MM.1S (cell line): ENCODE results near the gene PRODH.

Experiments
- DNase-seq: peaks from one replicate; pipeline ENCODE4 v3.0.0-alpha.2; 2015
- H2AFZ ChIP-seq: fragments of 300-600 bp; sonication (generic); 2 replicates; pipeline ENCODE4 v1.6.0; 2016; ENCODE audit warnings: antibody characterized with exemption, low read length
- H3F3A ChIP-seq: fragments of 300-600 bp; sonication (generic); 2 replicates; pipeline ENCODE4 v1.6.1; 2016; ENCODE audit warnings: mild to moderate bottlenecking, antibody characterized with exemption, low read length, moderate library complexity, mixed read lengths; ENCODE audit not compliant: insufficient read depth
- H3K27ac ChIP-seq: fragments of 300-600 bp; sonication (generic); 2 replicates; pipeline ENCODE4 v1.5.1; 2016; ENCODE audit warnings: mild to moderate bottlenecking, low read length
- H3K27me3 ChIP-seq: fragments of 300-600 bp; sonication (generic); replicated peaks from 2 replicates; pipeline ENCODE4 v1.6.0; 2016; ENCODE audit warnings: low read length; ENCODE audit not compliant: insufficient read depth
- H3K36me3 ChIP-seq: fragments of 300-600 bp; sonication (generic); replicated peaks from 2 replicates; pipeline ENCODE4 v1.6.1; 2016; ENCODE audit warnings: mild to moderate bottlenecking, low read length, mixed read lengths; ENCODE audit not compliant: insufficient read depth
- H3K4me1 ChIP-seq: fragments of 300-600 bp; sonication (generic); 2 replicates; pipeline ENCODE4 v1.6.1; 2016; ENCODE audit warnings: low read length, mixed read lengths
- H3K4me2 ChIP-seq: fragments of 300-600 bp; sonication (generic); 2 replicates; pipeline ENCODE4 v1.6.0; 2016; ENCODE audit warnings: low read depth, low read length
- H3K4me3 ChIP-seq: fragments of 300-600 bp; sonication (generic); 2 replicates; pipeline ENCODE4 v1.5.1; 2016; ENCODE audit warnings: low read length, mixed read lengths
- H3K79me2 ChIP-seq: fragments of 300-600 bp; sonication (generic); 2 replicates; pipeline ENCODE4 v1.6.1; 2016; ENCODE audit warnings: mixed run types, low read length, mixed read lengths
- H3K9ac ChIP-seq: fragments of 300-600 bp; sonication (generic); 2 replicates; pipeline ENCODE4 v1.6.1; 2016; ENCODE audit warnings: low read length, mixed read lengths
- H3K9me2 ChIP-seq: fragments of 300-600 bp; sonication (generic); replicated peaks from 2 replicates; pipeline ENCODE4 v1.6.1; 2016; ENCODE audit warnings: mild to moderate bottlenecking, low read length, mixed read lengths; ENCODE audit not compliant: insufficient read depth
- H3K9me3 ChIP-seq: fragments of 300-600 bp; sonication (generic); replicated peaks from 2 replicates; pipeline ENCODE4 v1.6.1; 2016; ENCODE audit warnings: mild to moderate bottlenecking, low read length, mixed read lengths; ENCODE audit not compliant: insufficient read depth
- H4K20me1 ChIP-seq: fragments of 300-600 bp; sonication (generic); 2 replicates; pipeline ENCODE4 v1.6.1; 2016; ENCODE audit warnings: mild to moderate bottlenecking, low read length, moderate library complexity, mixed read lengths; ENCODE audit not compliant: insufficient read depth
- EZH2 ChIP-seq: fragments of 300-600 bp; sonication (generic); optimal IDR thresholded peaks from 2 replicates; pipeline ENCODE3; 2017; ENCODE audit warnings: low read depth, mild to moderate bottlenecking, antibody characterized with exemption, low read length, mixed read lengths
- EZH2phosphoT487 ChIP-seq: fragments of 300-600 bp; sonication (generic); IDR thresholded peaks from 2 replicates; pipeline ENCODE4 v1.6.1; 2018; ENCODE audit warnings: antibody characterized with exemption, low read length
- TF ChIP-seq, protein P1 (sequence below): fragments of 300-600 bp; sonication (generic); IDR thresholded peaks from 2 replicates; pipeline ENCODE4 v1.5.1; 2016; ENCODE audit warnings: antibody characterized with exemption, low read length, mixed read lengths

PRODH gene

DNA sequence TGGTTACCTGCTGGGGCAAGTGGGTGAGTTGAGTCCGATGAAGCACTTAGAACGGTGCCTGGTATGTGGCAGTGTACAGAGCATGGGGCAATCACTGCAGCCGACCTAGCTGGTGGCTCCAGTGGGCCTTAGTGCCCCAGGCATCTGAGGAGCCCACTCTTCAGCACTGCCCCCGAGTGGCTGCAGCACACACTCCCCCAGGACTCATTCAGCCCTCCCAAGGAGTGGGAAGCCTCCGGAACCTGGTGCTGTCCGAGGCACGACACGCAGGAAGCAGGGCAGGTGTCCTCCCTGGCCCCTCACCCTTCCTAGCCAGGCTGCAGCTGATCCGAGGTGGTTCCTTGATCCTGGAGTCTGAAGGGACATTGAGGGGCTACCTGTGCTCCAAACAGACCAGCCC lies 42.4 kb upstream of the PRODH start:
- Histone ChIP-seq H3K27ac (no peak overlapping the region), H2AFZ (no peak overlapping the region), H3K9me2 (no peaks in the 10 kb centered on the region), H3K36me3 (no peaks in the 10 kb centered on the region), H3F3A (no peaks in the 10 kb centered on the region), H3K4me3 (no peak overlapping the region), H3K27me3 (no peaks in the 10 kb centered on the region; the same call in 1 of the 2 replicates), H3K4me1 (no peaks in the 10 kb centered on the region), H3K9ac (no peak overlapping the region), H3K4me2 (no peak overlapping the region), H3K79me2 (no peaks in the 10 kb centered on the region), H3K9me3 (no peaks in the 10 kb centered on the region), H4K20me1 (no peaks in the 10 kb centered on the region)
- no peak for DNase-seq
- TF ChIP-seq EZH2 (no peak), EZH2phosphoT487 (no peak)
- TF ChIP-seq, protein P1, sequence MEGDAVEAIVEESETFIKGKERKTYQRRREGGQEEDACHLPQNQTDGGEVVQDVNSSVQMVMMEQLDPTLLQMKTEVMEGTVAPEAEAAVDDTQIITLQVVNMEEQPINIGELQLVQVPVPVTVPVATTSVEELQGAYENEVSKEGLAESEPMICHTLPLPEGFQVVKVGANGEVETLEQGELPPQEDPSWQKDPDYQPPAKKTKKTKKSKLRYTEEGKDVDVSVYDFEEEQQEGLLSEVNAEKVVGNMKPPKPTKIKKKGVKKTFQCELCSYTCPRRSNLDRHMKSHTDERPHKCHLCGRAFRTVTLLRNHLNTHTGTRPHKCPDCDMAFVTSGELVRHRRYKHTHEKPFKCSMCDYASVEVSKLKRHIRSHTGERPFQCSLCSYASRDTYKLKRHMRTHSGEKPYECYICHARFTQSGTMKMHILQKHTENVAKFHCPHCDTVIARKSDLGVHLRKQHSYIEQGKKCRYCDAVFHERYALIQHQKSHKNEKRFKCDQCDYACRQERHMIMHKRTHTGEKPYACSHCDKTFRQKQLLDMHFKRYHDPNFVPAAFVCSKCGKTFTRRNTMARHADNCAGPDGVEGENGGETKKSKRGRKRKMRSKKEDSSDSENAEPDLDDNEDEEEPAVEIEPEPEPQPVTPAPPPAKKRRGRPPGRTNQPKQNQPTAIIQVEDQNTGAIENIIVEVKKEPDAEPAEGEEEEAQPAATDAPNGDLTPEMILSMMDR = no peak

DNA sequence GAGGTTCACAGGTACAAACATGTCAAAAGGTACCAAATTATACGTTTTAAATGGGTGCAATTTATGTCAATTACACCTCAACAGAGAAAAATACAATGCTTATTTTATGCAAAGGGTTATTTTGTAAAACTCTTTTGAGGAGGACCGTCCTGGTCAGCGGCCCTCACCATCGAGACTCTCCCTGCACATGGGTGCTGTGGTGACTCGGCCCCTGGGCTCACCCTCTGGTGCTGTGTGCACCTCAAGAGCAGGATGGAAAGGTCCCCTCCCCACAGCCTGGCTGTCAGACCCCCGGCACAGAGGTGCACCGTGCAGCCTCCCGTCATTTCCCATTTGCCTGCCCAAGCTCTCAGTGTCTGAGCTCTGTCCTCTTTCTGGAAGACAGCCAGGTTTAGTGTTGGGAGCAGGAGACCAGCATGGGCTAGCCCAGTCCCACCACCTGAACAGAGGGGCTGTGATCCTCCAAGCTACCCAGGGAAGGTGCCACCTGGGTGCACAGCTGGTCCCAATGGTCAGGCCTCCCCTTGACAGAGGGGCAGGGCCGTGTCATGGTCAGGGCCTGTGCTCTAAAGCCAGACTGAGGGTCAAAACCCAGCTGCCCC lies 41.8 kb upstream of the PRODH start:
- H3K27me3 ChIP-seq = no peaks in the 10 kb centered on the region; the same call in 1 of the 2 replicates
- no peaks in the 10 kb centered on the region for H3K4me1 ChIP-seq
- H3K27ac ChIP-seq = no peak overlapping the region
- H3K9me2 ChIP-seq = no peaks in the 10 kb centered on the region
- H2AFZ ChIP-seq = no peak overlapping the region
- H3K79me2 ChIP-seq = no peaks in the 10 kb centered on the region
- H3K9ac ChIP-seq = no peak overlapping the region
- H4K20me1 ChIP-seq = no peaks in the 10 kb centered on the region
- TF ChIP-seq, protein P1 = no peak
- TF ChIP-seq EZH2 = no peak
- TF ChIP-seq EZH2phosphoT487 = no peak
- no peak overlapping the region for H3K4me3 ChIP-seq
- no peaks in the 10 kb centered on the region for H3F3A ChIP-seq
- no peak overlapping the region for H3K4me2 ChIP-seq
- no peaks in the 10 kb centered on the region for H3K36me3 ChIP-seq
- no peaks in the 10 kb centered on the region for H3K9me3 ChIP-seq
- DNase-seq = no peak

DNA sequence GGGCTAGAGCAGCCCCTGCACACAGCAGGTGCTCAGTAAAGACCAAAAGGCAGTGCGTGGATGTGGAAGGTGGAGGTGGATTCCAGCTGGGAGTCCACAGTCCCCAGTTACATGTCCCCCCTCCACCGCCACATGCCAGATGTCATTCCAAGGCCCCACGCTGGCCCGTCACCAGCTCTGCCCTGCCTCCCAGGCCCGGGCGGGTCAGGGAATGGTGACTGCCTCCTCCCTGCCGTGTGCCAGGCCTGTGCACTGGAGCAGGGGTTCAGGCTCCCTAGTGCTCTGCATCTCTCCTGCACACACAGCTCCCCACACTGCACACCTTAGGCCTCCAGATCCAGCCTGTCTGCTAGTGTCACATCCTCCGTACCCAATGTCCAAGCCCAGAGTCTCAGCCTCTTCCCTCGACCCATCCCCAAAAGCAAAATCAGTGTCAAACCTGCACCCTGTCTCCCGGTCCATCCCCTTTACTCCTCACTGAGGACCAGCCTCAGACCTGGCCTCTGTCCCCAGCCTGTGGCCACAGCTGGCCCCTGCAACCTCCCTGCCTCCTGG lies 40.2 kb upstream of the PRODH start:
- H3K36me3 ChIP-seq = no peaks in the 10 kb centered on the region
- no peak for DNase-seq
- no peak for TF ChIP-seq EZH2
- TF ChIP-seq, protein P1 = no peak
- no peak for TF ChIP-seq EZH2phosphoT487
- H3K9me2 ChIP-seq = no peaks in the 10 kb centered on the region
- no peaks in the 10 kb centered on the region for H3K9me3 ChIP-seq
- no peak overlapping the region for H3K4me3 ChIP-seq
- H3K79me2 ChIP-seq = no peaks in the 10 kb centered on the region
- H3F3A ChIP-seq = no peaks in the 10 kb centered on the region
- no peak overlapping the region for H3K27ac ChIP-seq
- no peak overlapping the region for H3K4me2 ChIP-seq
- H3K9ac ChIP-seq = no peak overlapping the region
- no peak overlapping the region for H2AFZ ChIP-seq
- H3K4me1 ChIP-seq = no peaks in the 10 kb centered on the region
- H4K20me1 ChIP-seq = no peaks in the 10 kb centered on the region
- no peaks in the 10 kb centered on the region; the same call in 1 of the 2 replicates for H3K27me3 ChIP-seq
